ENCODE data around the gene EDC4. TPM values are rescaled to one million over a fixed set of nuclear protein-coding genes. Genes with fewer than 3 reads are reported as not detected.
A peak's percentile ranks its signal among the peaks of the same experiment; 100 is the strongest.
"Not testable (repeated sequence)": the region's sequence is repeated elsewhere in the genome, so short reads cannot be mapped to it uniquely, and the experiment has no call there.

EDC4 gene
- total RNA-seq, 1 donor from 2014 or later: 40.2 TPM

DNA sequence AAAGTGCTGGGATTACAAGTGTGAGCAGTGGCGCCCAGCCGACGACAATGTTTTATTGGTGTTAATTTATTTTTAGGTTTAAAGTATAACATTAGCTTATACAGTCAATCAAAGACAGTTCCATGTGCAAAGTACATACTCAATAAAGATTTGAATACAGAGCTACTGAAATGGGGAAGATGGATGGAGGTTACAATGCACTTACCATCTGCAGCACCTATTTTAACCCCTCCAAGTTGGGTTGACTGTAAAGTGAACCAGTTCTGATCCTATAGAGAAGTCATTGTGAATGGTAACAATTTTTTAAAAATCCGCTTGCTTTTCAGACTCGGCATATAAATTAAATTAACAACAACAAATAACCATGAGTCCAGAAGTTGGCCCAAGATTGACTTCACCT lies 19.5 kb downstream of the EDC4 start:
- ATAC-seq (no peak), DNase-seq (ENCODE audit: low spot score) (no peak)
- intact Hi-C loops (cut with DNase I): no loop called here

- DNase-seq (ENCODE audit: low spot score) (peak; percentile 98), ATAC-seq (peak; percentile 94)
- intact Hi-C loops (cut with DNase I): no loop called here
These were observed 20.3 kb downstream of the EDC4 start, which contains the start of gene PSKH1 for GRCh38 chr16:67892899-67893742. Gene PSKH1 (plus strand): TSS chr16:67893254. CDS start chr16:67908750, 15,496 bp downstream.

- DNase-seq (ENCODE audit: low spot score): no peak
- no peak for ATAC-seq
- intact Hi-C loops (cut with DNase I): no loop called here
These were observed 21.0 kb downstream of the EDC4 start for GRCh38 chr16:67893743-67894399.

DNA sequence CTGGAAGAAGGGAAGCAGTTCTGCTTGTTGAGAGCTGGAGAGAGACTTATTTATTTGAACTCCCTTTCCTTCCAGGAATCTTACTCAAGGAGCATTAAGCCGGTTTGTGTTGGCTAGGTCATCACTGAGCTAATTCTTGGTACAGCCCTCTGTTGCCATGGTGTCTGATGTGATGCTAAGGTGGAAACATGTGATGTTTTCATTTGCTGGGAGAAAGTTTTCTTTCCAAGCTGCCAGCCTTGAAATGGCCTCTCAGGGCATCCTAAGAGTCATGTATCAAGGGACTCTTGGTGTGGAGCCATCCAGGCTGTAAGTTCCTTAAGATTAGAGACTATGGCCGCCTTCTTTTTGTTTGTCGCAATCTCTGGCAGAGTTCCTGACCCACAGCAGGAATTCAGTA lies 24.4 kb downstream of the EDC4 start:
- DNase-seq (ENCODE audit: low spot score) (no peak), ATAC-seq (peak; percentile 92)
- intact Hi-C loops (cut with DNase I): no loop called here

GRCh38 chr16:67901734-67902133 lies 28.9 kb downstream of the EDC4 start:
- ATAC-seq (no peak), DNase-seq (ENCODE audit: low spot score) (no peak)
- intact Hi-C loops (cut with DNase I): no loop called here

DNA sequence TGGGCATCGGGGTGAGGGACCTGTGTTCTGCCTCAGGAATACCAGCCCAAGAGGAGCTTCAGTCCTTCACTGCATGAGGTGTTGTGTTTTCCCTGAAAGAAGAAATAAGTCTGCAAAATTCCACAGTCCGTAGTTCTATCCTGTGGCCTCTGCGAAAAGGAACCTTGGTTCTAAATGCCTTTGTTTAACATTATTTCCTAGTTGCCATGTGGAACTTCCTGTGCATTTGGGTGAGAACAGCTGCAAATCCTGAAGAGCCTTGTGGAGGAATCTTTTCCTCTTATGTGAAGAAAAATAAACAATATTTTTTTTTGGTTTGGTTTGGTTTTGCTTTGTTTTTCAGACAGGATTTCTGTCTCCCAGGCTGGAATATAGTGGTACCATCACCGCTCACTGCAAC lies 30.0 kb downstream of the EDC4 start:
- intact Hi-C loops (cut with DNase I): no loop called here
- ATAC-seq: no peak
- DNase-seq (ENCODE audit: low spot score): no peak

DNA sequence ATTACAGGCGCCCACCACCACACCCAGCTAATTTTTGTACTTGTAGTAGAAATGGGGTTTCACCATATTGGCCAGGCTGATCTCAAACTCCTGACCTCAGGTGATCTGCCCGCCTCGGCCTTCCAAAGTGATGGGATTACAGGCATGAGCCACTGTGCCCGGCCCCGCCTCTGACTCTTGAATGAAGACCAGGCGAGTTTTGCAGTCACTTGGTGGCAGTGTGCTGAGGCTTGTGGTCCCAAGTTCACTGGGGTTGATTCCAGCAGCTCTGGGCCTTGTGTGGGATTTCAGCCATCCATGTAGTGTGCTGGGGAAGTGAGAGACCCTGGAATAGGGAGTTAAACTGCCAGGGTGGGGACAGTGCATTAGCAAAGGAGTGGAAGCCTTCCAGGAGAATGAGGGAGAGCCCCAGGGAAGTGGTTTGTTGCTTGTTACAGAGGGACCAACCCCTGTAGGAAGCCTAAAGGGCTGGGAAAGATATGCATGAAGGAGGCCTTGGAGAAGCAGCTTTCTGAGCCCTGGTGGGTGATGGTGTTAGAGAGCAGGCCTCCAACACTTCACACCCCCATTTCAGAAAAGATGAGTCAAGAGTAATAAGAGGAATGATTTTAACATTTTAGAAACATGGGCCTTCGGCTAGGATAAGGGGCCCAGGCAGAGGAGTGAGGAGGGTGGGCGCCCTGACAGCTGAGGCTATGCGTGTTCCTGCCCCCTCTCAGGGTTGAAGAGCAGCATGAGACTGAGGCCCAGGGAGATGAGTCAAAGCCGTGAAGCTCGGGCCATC lies 34.7 kb downstream of the EDC4 start:
- DNase-seq (ENCODE audit: low spot score): no peak
- no peak for ATAC-seq
- intact Hi-C loops (cut with DNase I): no loop called here

DNA sequence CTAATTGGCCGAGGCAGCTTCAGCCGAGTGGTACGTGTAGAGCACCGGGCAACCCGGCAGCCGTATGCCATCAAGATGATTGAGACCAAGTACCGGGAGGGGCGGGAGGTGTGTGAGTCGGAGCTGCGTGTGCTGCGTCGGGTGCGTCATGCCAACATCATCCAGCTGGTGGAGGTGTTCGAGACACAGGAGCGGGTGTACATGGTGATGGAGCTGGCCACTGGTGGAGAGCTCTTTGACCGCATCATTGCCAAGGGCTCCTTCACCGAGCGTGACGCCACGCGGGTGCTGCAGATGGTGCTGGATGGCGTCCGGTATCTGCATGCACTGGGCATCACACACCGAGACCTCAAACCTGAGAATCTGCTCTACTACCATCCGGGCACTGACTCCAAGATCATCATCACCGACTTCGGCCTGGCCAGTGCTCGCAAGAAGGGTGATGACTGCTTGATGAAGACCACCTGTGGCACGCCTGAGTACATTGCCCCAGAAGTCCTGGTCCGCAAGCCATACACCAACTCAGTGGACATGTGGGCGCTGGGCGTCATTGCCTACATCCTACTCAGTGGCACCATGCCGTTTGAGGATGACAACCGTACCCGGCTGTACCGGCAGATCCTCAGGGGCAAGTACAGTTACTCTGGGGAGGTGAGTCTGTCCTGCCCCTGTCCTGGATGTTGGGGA lies 36.3 kb downstream of the EDC4 start:
- DNase-seq (ENCODE audit: low spot score) (no peak), ATAC-seq (no peak)
- intact Hi-C loops (cut with DNase I): no loop called here

DNA sequence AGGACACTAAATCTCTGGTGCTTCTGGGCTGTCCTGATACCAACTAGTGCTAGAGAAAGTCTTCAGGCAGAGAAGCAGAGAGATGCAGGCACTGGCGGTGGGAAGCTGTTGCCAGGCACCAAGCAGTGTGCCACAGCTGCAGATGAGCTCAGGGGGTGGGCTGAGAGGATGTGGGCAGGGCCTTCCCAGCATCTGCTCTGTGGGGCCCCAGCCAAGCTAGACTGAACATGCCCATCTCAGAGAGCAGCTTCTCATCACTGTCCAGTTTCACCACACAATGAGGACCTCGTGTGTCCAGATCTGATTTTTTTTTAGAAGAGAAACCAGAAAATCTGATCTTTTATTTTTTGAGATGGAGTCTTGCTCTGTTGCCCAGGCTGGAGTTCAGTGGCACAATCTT lies 37.3 kb downstream of the EDC4 start:
- intact Hi-C loops (cut with DNase I): no loop called here
- no peak for DNase-seq (ENCODE audit: low spot score)
- ATAC-seq: no peak

DNA sequence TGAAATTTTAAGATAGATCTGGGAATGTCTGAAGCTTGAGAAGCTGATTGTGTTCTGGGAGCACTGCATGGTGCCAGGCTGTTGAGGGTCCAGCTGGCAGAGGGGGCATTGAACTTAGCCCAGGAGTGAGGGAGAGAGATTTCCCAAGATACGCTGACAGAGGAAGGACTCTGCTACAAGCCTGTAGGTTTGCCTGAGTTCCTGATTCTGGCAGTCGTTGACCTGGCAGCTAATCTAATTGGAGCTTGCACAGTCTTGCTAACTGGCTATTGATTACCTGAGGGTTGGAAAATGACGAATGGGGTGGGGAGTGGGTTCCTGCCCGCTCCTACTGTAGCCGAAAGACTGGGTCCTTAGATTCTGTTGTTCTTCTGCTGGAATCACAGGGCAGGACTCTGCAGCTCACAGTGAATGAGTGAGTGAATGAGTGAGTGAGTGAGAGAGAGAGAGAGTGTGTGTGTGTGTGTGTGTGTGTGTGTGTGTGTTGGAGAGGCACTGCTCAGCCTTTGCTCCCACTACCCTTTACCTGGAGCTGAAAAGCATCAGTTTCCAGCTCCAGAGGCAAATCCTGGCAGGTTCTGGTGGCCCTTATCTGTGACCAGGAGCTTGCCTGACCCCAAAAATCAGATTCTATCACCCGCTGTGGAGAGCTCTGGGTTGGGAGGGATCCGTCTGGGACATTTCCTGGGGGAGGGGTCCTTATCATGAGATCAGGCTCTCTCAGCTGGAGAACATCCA lies 42.1 kb downstream of the EDC4 start:
- no peak for DNase-seq (ENCODE audit: low spot score)
- ATAC-seq: no peak
- intact Hi-C loops (cut with DNase I): no loop called here

GRCh38 chr16:67915496-67915769 lies 42.6 kb downstream of the EDC4 start:
- ATAC-seq; DNase-seq (ENCODE audit: low spot score); intact Hi-C loops (cut with DNase I): not testable (repeated sequence)

- ATAC-seq: peak; percentile 58
- intact Hi-C loops (cut with DNase I): no loop called here
- DNase-seq (ENCODE audit: low spot score): no peak
These were observed 43.2 kb downstream of the EDC4 start for GRCh38 chr16:67915831-67916723.

GRCh38 chr16:67917140-67917851 lies 44.4 kb downstream of the EDC4 start:
- intact Hi-C loops (cut with DNase I): no loop called here
- ATAC-seq (peak; percentile 9), DNase-seq (ENCODE audit: low spot score) (no peak)

DNA sequence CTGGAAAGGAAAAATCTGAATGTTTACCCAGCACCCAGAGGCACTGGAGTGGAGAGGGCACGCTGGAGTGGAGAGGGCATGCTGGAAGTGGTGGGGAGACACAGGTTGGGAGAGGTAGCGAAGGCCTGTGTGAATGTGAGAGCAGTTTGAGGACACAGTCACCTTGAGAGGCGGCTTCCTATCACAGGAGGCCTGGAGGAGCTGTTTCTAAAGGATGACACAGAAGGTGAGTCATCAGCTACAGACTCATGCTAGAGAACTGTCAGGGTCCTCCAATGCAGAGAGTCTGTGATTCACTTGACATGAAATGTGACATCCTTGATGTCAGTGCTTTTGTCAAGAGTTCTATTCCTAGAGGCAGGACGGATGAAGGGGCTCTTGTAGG lies 45.0 kb downstream of the EDC4 start:
- ATAC-seq (no peak), DNase-seq (ENCODE audit: low spot score) (no peak)
- intact Hi-C loops (cut with DNase I): no loop called here

GRCh38 chr16:67919622-67920221 lies 46.9 kb downstream of the EDC4 start:
- peak; percentile 67 for ATAC-seq
- DNase-seq (ENCODE audit: low spot score): peak; percentile 63
- intact Hi-C loops (cut with DNase I): no loop called here

DNA sequence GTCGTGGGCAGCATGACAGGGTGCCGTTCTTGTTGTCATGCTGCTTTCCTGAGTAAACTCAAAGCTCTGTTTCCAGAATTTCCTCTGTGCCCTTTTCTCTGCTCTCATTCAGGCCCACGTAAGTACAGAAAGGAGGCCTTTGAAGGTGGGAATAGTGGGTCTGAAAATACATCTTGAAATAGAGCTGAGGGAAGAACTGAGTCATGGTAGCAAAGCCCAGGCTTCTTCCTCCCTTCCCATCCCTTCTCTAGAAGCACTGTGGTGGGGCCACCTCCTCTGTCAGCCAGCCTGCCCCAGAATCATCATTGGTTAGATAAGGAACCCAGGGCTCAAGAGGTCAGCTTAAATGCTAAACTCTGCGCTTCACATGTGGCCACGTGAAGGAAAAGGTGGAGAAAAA lies 49.4 kb downstream of the EDC4 start:
- intact Hi-C loops (cut with DNase I): no loop called here
- DNase-seq (ENCODE audit: low spot score) (no peak), ATAC-seq (no peak)

DNA sequence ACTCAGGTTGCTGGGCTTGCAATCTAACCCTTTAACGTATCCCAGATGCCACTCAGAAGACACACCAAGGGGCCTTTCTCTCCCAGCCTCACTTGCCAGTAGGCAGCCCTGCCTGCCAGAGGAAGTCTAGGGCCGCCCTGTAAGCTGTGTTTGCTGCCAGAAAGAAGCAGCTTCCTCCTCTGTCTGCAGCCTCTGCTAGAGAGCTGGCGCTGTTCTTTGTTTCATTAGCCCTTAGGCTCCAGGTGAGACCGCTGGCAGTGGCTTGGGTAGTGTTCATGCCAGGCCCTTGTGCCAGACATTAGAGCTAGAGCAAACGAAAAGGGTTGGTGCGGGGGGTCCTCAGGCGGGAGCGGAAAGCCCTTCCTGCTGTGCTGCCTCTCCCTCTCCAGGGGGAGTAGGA lies 49.9 kb downstream of the EDC4 start:
- intact Hi-C loops (cut with DNase I): no loop called here
- ATAC-seq (no peak), DNase-seq (ENCODE audit: low spot score) (no peak)

All from sciatic nerve (tissue), 2 donors.